Activated CD8-positive, alpha-beta memory T cell treated with anti-CD3 and anti-CD28 coated beads for 4 hours (primary cell): ENCODE results near the gene JAK1.
A peak's percentile ranks its signal among the peaks of the same experiment; 100 is the strongest.

Experiments
- DNase-seq, 2 donors: peaks; one replicate each; pipeline ENCODE4 v3.0.0-alpha.2; 2020; ENCODE audit warnings: low read depth in 2 of 2

The JAK1 gene

GRCh38 chr1:64866689-64867088 is 99.7 kb downstream of the JAK1 start:
- no peak for DNase-seq

GRCh38 chr1:64865105-64865757 is 101.1 kb downstream of the JAK1 start:
- DNase-seq = no peak

DNA sequence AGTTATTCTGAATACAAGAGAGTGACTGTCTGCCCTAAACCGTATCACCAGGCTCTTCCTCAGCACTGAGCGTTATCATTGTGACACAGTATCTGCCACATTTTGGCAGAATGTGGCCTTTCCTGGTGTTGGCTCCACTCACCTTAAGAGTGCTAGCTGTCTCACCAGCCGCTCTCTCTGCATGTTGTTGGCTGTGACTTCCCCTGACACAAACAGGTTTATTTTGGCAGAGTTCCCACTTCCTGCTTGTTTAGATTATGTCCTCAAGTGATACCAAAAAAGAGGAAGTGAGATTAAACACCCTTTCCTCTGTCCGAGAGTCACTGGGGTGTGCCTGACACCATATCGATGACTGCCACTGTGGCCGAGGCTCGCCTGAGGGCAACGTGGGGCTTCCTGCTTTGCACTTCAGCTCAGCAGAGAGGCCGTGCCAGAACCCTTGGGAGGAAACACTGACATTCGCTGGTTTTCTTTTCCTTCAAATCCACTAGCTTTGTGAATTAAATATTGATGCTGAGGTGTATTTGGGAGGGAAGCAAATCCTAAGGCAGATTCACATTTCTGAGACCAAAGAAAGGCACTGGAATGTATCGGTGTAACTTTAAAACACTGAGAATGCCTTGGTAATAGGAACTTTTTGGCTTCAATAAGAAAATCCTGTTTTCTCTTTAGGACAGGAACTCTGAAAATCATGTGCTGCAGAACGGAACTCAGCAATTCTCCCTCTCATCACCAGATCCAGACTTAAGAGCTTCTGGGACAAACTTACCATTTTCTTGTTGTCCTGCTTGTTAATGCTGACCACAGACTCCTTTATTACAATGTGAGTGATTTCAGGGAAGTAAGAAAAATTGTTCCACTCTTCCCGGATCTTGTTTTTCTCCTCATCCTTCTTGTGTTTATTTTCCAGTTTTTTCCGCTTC is 102.1 kb downstream of the JAK1 start:
- DNase-seq = peak; percentile 30 to 39

- no peak for DNase-seq
Observed at GRCh38 chr1:64861611-64862010, 104.7 kb downstream of the JAK1 start.

GRCh38 chr1:64857347-64857746 is 109.0 kb downstream of the JAK1 start:
- no peak for DNase-seq

DNA sequence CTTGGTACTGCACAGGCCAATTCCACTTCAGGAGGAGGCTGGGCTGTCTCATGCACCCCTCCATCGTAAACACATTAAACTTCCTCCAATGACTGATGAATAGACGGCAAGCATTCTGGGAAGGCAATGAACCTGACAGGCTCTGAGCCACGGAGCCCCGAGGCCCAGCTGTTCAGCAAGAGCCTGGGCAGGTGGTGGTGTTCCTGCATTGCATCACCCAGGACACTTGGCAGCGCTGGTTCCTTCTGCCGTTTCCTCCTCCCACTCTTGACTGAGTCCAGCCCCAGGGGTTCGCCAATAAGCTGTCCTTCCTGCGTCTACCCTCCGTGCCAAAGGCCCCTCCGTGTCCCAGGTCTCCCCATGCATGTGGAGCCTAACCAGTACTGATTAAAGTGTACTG is 109.8 kb downstream of the JAK1 start:
- DNase-seq = no peak

- no peak for DNase-seq
Observed at GRCh38 chr1:64855557-64855956, 110.8 kb downstream of the JAK1 start.

- DNase-seq = no peak
Observed at GRCh38 chr1:64854674-64855073, 111.7 kb downstream of the JAK1 start.

DNA sequence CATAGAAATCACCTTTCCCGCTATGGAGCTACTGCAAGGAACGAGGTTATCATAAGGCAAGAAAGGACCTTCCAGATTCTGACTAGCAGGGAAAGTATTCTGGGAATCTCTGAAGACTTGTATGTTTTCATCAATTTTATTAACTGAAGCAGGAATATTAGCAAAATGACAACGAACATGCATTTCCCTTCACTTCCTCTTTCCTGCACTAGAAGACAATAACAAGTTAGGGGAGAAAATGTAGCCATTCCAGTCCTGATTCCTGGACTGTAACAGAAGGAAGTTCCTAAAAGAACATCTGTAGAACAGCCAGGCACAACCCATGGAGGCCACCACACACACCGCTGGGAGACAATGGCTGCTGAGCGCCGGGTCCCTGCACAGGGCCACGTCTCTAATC is 114.7 kb downstream of the JAK1 start:
- no peak for DNase-seq

GRCh38 chr1:64850846-64851245 is 115.5 kb downstream of the JAK1 start:
- no peak for DNase-seq

DNA sequence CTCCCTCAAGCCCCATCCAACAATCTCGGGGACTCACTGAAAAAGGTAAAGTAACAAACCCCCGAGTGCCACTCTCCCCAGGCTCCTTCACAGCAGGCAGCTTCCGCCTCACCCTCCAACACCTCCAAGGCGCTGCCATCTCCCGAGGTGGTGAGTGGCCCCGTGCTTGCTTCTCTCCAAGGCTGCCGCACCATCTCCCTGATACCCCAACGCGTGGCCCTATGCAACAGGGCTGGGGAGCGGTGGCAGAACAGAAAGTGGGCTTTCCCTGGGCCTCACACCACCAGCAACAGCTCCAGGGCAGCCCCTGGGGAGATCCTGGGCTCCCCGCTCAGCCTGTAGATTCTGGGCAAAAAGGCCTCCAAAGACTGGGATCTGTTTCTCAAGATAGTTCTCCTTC is 116.4 kb downstream of the JAK1 start:
- DNase-seq = no peak

GRCh38 chr1:64848803-64849202 is 117.5 kb downstream of the JAK1 start:
- DNase-seq = no peak

DNA sequence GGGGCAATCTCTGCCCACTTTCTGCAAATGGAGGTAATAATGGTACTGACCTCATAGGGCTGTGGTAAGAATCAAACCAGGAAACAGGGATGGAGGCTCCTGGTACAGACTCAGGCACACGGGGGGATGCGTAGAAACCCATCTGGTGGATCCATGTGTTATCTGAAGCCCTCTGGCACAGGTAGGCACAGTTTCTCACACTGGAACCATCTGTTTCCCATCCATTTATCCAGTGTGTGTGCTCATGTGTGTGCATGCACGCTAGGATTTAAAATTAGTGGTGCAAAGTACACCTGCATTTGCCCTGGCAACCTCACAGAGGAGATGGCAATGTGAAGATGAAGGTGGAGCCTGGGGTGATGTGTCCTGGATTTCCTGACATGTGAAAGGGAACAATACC is 118.2 kb downstream of the JAK1 start:
- DNase-seq = no peak

GRCh38 chr1:64847666-64848065 is 118.7 kb downstream of the JAK1 start:
- DNase-seq = no peak

DNA sequence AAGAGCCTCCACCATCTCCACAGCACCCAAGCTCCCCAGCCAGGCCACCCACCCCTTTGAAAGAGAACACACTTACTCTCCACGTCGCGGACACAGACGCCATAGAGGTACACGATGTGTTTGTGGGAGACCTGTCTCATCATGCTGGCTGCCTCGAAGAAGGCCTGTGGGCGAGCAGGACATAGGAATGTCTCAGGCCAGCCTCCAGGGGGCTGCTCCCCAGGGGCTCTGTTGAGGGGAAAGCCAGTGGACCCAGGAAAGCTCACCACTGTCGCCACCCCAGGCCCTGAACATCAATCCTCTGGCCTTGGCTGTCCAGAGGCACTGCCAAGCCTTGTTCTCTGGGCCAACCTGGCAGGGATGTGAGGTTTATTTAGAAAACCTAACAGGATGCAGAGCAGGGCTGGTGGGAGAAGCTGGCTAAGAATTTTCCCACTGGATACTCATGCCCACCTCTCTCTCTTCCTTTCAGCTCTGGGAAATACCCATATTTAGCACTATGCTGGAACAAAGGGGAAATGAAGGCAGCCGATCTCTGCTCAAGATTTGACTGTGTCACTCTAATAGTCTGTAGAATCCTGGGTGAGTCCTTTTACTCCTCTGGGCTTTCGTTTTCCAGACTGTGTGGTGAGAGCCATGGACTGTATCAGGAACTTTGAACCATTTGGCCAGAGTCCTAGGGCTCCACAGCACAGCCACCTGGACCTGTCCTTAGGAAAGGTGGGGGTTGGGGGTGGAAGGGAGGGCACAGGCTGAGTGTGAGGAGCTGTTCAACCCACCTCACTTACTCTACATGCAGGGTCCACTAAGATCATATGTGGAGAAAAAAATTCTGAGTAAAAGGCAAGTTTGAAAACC is 119.5 kb downstream of the JAK1 start:
- DNase-seq = no peak

GRCh38 chr1:64845831-64846425 is 120.4 kb downstream of the JAK1 start:
- DNase-seq = no peak

DNA sequence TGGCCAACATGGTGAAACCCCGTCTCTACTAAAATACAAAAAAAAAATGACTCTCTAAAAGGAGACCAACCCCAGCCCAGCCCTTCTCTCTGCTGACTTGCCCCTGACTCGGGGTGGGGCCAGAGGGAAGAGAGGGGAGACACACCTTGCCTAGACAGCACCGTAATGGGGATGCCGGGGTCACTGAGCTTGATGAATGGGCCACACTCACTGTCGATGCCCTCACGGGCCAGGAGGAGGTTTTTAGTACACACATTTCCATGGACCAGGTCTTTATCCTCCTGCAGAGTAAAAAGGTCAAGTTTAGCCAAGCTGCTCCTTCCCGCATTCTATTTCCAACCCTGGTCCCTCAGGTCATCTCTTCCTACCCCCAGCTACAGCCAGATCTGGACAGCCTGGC is 121.7 kb downstream of the JAK1 start:
- DNase-seq = no peak

- DNase-seq = no peak
Observed at GRCh38 chr1:64844175-64844574, 122.2 kb downstream of the JAK1 start.

- no peak for DNase-seq
Observed at GRCh38 chr1:64843675-64844074, 122.7 kb downstream of the JAK1 start.

GRCh38 chr1:64842224-64842623 is 124.1 kb downstream of the JAK1 start:
- no peak for DNase-seq

DNA sequence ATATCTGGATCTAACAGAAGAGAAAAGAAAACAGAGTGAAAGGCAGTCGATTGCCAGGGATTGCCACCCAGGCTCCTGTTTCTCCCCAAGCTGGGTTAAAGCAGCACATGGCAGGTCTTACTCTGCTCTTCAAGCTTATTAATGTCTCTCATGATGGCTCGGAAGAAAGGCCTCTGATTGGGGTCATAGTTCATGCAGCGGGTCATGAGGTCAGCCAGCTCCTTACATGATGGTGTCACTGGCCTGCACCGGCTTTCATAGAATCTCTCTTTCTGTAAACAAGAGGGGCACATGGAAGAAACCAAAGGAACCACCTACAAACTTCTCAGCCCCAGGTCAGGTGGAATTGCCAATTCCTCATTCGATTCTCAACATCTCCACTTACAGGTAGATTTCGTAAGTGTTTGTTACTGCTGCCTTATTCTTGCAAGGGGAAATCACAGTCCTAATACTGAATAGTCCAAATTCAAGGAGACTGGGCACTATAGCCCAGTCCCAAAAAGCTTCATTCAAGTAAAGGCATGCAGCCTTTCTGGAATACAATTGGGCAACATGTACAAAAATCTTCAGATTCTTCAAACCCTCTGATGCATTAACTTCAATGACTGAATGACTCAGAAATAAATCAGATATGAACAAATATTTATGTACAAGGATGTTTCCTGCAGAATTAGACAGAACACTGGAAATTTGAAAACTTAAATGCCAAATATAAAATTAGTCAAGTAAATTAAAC is 124.9 kb downstream of the JAK1 start:
- DNase-seq = no peak
